HG02840 (cell line): ENCODE results near the gene TGIF1.
"Not testable (repeated sequence)": the region's sequence is repeated elsewhere in the genome, so short reads cannot be mapped to it uniquely, and the experiment has no call there.

Experiments
- ATAC-seq: cut with Tn5 transposase; IDR thresholded peaks from one replicate; pipeline ENCODE4 v1.9.1; 2021; ENCODE audit warnings: mild to moderate bottlenecking, moderate library complexity, moderate number of reproducible peaks; ENCODE audit not compliant: unreplicated experiment, low FRiP score

Gene TGIF1

GRCh38 chr18:3450012-3450798, at the start of gene TGIF1:
Gene TGIF1 (plus strand): TSS chr18:3450172. CDS start chr18:3450490, 318 bp downstream.
- no peak for ATAC-seq

DNA sequence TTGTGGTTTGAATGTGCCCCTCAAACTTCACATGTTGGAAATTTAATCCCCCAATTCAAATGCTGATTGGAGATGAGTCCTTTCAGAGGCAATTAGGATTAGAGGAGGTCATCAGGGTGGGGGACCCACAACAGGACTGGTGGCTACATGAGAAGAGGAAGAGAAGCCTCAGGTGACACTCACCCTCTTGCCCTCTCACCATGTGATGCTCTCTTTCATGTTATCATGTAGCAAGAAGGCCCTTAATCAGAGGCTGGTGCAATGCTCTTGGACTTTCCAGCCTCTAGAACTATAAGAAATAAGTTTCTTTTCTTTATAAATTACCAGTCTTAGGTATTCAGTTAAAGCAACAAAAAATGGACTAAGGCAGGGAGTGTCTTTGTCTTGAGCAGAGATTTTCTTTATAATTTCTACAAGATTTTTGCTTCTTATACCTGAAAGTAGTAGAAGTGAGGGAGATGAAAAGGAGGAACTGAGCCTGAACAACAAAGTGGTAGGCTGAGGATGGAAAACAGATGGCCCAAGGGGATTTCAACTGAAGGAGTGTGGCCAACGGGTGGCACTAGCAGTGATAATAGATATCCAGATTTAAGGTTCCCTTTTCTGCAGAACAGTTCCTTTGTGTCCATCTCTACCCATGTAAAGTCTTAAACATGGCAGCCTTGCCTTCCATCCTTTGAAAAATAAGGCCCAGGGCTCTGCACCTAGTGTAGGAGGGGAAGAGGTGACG, 49.2 kb upstream of the TGIF1 start:
- ATAC-seq = no peak

- peak; percentile 72 for ATAC-seq
Observed at GRCh38 chr18:3401669-3402620, 48.0 kb upstream of the TGIF1 start.

DNA sequence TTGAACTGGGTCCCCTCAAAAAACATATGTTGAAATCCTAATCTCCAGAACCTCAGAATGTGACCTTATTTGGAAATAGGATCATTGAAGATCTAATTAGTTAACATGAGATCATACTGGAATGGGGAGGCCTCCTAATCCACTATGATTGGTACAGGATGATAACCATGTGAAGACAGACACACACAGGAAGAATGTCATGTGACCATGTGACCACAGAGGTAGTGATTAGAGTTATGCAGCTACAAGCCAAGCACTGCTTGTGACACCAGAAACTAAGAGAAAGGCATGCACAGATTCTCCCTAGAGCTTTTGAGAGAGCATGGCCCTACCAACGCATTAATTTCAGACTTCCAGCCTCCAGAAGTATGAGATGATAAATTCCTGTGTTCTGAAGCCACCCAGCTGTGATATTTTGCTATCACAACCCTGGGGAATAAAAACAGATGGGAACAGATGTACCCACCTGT, 47.0 kb upstream of the TGIF1 start:
- no peak for ATAC-seq

GRCh38 chr18:3405713-3406112, 44.3 kb upstream of the TGIF1 start:
- no peak for ATAC-seq

- no peak for ATAC-seq
Observed at GRCh38 chr18:3408107-3408506, 41.9 kb upstream of the TGIF1 start.

GRCh38 chr18:3409811-3410210, 40.2 kb upstream of the TGIF1 start:
- ATAC-seq = no peak

GRCh38 chr18:3410273-3410672, 39.7 kb upstream of the TGIF1 start:
- ATAC-seq = no peak

DNA sequence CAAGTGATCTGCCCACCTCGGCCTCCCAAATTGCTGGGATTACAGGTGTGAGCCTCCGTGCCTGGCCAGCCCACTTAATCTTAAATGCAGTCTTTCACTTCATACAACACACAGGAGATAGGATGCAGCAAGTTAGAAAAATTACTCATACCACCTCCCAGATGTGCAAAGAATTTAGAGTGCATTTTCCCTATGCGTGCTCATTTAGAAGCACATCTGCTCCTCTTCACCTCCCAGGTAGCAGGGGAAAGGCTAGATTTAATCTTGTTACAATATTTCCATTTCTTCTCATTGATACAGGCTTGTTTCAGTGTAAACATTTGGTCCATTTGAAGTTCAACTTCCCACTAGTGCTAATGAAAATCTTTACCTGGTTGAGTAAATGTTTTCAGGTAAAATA, 39.1 kb upstream of the TGIF1 start:
- ATAC-seq = not testable (repeated sequence)

DNA sequence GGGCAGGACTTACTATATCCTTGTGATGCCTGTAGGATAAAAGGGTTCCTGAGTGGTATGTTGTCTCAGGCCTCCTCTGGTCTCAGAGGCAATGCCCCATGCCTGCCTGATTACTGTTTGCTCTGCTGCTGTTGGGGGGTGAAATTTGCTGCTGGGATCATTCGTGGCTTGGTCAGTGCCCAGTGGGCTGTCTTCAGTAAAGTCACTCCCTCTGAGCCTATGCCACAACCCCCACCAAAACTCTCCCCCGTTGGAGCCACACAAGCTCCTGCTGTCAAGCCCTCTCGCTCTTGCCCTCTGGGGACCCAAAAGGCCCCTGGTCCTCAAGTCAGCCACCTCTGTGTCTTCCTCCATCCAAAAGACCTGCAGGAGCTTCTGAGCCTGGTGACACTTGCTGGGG, 38.6 kb upstream of the TGIF1 start:
- no peak for ATAC-seq

DNA sequence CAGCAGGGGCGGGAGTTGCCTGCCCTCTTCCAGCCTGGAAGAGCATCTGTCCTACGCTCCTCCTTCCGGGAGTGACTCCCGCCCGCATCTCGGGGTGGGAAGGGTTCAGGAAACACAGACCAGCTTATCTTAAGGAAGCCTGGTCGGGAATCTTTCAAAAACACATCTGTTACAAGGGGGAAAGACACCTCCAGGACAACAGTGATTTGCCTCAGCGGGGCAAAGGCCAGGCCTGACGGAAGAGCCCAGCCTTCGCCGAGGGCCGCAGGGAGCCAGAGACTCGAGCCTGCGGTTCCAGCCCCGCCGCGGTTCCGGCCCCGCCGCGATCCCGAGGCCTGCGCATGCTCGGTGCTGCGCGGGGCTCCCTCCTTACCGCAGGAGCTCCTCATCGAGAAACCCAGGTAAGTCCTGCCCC, 38.1 kb upstream of the TGIF1 start:
- no peak for ATAC-seq

- ATAC-seq = not testable (repeated sequence)
Observed at GRCh38 chr18:3412528-3412927, 37.4 kb upstream of the TGIF1 start.

- ATAC-seq = no peak
Observed at GRCh38 chr18:3415110-3415509, 34.9 kb upstream of the TGIF1 start.

DNA sequence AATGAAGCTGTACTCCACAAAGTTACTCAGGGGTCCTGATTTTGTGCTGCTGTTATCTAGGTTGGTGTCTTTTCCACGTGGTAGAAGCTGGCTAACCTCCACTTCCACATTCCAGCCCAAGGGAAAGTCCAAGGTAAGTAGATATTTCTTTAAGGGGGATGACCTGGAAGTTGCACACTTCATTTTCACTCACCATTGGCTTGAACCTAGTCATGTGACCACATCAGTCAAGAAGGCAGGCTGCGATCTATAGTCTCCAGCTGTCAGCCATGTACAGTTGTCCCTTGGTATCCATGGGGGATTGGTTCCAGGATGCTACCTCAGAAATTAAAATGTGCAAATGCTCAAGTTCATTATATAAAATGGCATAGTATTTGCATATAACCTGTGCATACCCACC, 31.9 kb upstream of the TGIF1 start:
- no peak for ATAC-seq

- no peak for ATAC-seq
Observed at GRCh38 chr18:3420919-3421279, 29.1 kb upstream of the TGIF1 start.

DNA sequence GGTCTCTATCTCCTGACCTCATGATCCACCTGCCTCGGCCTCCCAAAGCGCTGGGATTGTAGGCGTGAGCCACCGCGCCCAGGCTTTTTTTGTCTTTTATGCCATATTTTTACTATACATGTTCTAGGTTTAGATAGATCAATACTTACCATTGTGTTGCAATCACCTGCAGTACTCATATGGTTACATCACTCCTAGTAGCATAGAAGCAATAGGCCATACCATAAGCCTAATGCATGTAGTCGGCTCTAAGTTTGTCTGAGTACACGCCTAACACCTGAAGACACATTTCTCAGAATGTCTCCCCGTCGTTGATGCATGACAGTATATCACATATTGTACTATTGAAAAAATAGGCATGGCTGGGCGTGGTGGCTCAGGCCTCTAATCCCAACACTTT, 27.1 kb upstream of the TGIF1 start:
- no peak for ATAC-seq

DNA sequence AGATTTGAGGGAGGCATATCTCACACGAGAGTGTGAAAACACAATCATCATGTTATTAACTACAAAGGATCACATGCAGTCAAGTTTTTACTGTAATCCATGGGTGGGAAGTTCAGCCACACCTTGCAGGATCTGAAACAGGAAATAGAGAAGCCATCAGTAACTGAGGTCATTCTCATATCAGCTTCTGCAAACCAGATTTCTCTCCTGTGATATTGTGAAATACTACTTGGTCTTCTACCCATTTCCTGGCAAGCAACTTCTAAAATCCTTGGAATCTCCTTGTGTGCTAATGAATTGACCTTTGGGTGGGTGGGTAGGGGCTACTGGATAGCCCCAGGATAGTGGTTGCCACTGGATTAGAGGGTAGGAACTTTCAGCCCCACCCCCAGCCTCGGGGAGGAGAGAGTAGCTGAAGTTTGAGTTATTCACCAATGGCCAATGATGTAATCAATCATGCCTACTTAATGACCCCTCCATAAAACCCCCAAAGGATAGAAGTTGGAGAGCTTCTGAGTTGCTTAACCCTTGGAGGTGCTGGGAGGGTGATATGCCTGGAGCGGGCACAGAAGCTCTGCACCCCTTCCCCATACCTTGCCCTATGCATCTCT, 25.6 kb upstream of the TGIF1 start:
- no peak for ATAC-seq

- no peak for ATAC-seq
Observed at GRCh38 chr18:3425030-3425429, 24.9 kb upstream of the TGIF1 start.

- no peak for ATAC-seq
Observed at GRCh38 chr18:3425446-3425845, 24.5 kb upstream of the TGIF1 start.

DNA sequence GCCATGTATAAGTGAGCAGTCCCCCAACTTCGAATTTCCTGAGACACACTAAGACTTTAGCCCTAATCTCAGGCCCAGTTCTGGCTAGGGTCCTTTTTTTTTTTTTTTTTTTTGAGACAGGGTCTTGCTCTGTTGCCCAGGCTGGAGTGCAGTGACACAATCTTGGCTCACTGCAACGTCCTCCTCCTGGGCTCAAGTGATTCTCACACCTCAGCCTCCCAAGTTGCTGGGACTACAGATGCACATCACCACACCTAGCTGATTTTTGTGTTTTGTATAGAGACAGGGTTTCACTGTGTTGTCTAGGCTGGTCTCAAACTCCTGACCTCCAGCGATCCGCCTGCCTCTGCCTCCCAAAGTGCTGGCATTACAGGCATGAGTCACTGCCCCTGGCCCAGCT, 23.9 kb upstream of the TGIF1 start:
- no peak for ATAC-seq
